Mesenchymal stem cell (in vitro differentiated cells and primary cell): ENCODE data around the gene MCIDAS.

Source experiments
- DNase-seq: peaks from one replicate; pipeline ENCODE4 v3.0.0-alpha.2; 2013
- H2AFZ ChIP-seq: one replicate; pipeline ENCODE4 v1.6.1; 2013; ENCODE audit warnings: low read depth, mild to moderate bottlenecking, control low read depth, inconsistent platforms, low read length, moderate library complexity
- H2AK5ac ChIP-seq: 2 replicates; pipeline ENCODE4 v1.6.1; 2013; ENCODE audit warnings: low read length, moderate library complexity, mild to moderate bottlenecking, inconsistent platforms; ENCODE audit not compliant: severe bottlenecking
- H2BK120ac ChIP-seq: one replicate; pipeline ENCODE4 v1.6.1; 2013; ENCODE audit warnings: low read depth, mild to moderate bottlenecking, inconsistent platforms, low read length, moderate library complexity
- H2BK12ac ChIP-seq, 2 experiments: one replicate each; pipeline ENCODE4 v1.6.1; 2013; ENCODE audit warnings: inconsistent platforms in 2 of 2, low read length in 2 of 2, mild to moderate bottlenecking in 2 of 2, moderate library complexity in 2 of 2, control low read depth in 1 of 2
- H2BK15ac ChIP-seq: one replicate; pipeline ENCODE4 v1.6.1; 2013; ENCODE audit warnings: mild to moderate bottlenecking, low read depth, inconsistent platforms; ENCODE audit not compliant: poor library complexity, severe bottlenecking
- H2BK5ac ChIP-seq: 2 replicates; pipeline ENCODE4 v1.6.1; 2013; ENCODE audit warnings: low read depth, mild to moderate bottlenecking, low read length, control low read depth, inconsistent platforms; ENCODE audit not compliant: poor library complexity, severe bottlenecking
- H3K14ac ChIP-seq, 2 experiments: one replicate each; pipeline ENCODE4 v1.6.1; 2013; ENCODE audit warnings: inconsistent platforms in 2 of 2, low read length in 2 of 2, control low read depth in 1 of 2, mild to moderate bottlenecking in 1 of 2, moderate library complexity in 1 of 2
- H3K18ac ChIP-seq, 2 experiments: one replicate each; pipeline ENCODE4 v1.6.1; 2013; ENCODE audit warnings: inconsistent platforms in 2 of 2, low read length in 2 of 2, control low read depth in 1 of 2, low read depth in 1 of 2, mild to moderate bottlenecking in 1 of 2
- H3K23ac ChIP-seq, 2 experiments: one replicate each; pipeline ENCODE4 v1.6.1; 2013; ENCODE audit warnings: inconsistent platforms in 2 of 2, low read length in 2 of 2, mild to moderate bottlenecking in 2 of 2, moderate library complexity in 2 of 2, control low read depth in 1 of 2
- H3K27ac ChIP-seq: 2 replicates; pipeline ENCODE4 v1.5.1; 2013; ENCODE audit warnings: mild to moderate bottlenecking, moderate library complexity, low read length, control low read depth, inconsistent platforms; ENCODE audit not compliant: poor library complexity, severe bottlenecking
- H3K27me3 ChIP-seq, 2 experiments: 2 replicates each; pipeline versions ENCODE4 v1.6.1 to v1.7.0; 2013; ENCODE audit warnings: low read length in 2 of 2, mild to moderate bottlenecking in 2 of 2, moderate library complexity in 2 of 2, control low read depth in 1 of 2, inconsistent platforms in 1 of 2; ENCODE audit not compliant: control insufficient read depth in 1 of 2, insufficient read depth in 1 of 2
- H3K36me3 ChIP-seq, 2 experiments: 2 replicates each; pipeline versions ENCODE4 v1.6.1 to v1.7.0; 2013; ENCODE audit warnings: low read length in 2 of 2, control low read depth in 1 of 2, inconsistent platforms in 1 of 2, low read depth in 1 of 2, mild to moderate bottlenecking in 1 of 2; ENCODE audit not compliant: insufficient read depth in 2 of 2, control insufficient read depth in 1 of 2
- H3K4ac ChIP-seq, 2 experiments: one replicate each; pipeline ENCODE4 v1.6.1; 2013; ENCODE audit warnings: inconsistent platforms in 2 of 2, low read length in 2 of 2, mild to moderate bottlenecking in 2 of 2, moderate library complexity in 2 of 2, control low read depth in 1 of 2, low read depth in 1 of 2
- H3K4me1 ChIP-seq: 2 replicates; pipeline ENCODE4 v1.6.1; 2013; ENCODE audit warnings: low read depth, low read length, control low read depth; ENCODE audit not compliant: control insufficient read depth, insufficient read depth
- H3K4me2 ChIP-seq: 2 replicates; pipeline ENCODE4 v1.6.1; 2013; ENCODE audit warnings: low read length, mild to moderate bottlenecking, inconsistent platforms; ENCODE audit not compliant: poor library complexity, severe bottlenecking
- H3K4me3 ChIP-seq, 2 experiments: 2 replicates each; pipeline versions ENCODE4 v1.5.1 to v1.7.0; 2013; ENCODE audit warnings: low read length in 2 of 2, mild to moderate bottlenecking in 2 of 2, control low read depth in 1 of 2, low read depth in 1 of 2; ENCODE audit not compliant: insufficient read depth in 1 of 2
- H3K79me1 ChIP-seq: replicated peaks from 2 replicates; pipeline ENCODE4 v1.6.1; 2013; ENCODE audit warnings: mild to moderate bottlenecking, control low read depth, low read length, inconsistent platforms; ENCODE audit not compliant: poor library complexity, severe bottlenecking
- H3K9ac ChIP-seq: 2 replicates; pipeline ENCODE4 v1.7.0; 2013; ENCODE audit warnings: mild to moderate bottlenecking, low read length, moderate library complexity
- H3K9me3 ChIP-seq: 2 replicates; pipeline ENCODE4 v1.7.0; 2013; ENCODE audit warnings: mild to moderate bottlenecking, low read length; ENCODE audit not compliant: control insufficient read depth
- H4K8ac ChIP-seq: one replicate; pipeline ENCODE4 v1.6.1; 2013; ENCODE audit warnings: inconsistent platforms, mild to moderate bottlenecking, low read length, moderate library complexity
- H4K91ac ChIP-seq: one replicate; pipeline ENCODE4 v1.6.1; 2013; ENCODE audit warnings: mild to moderate bottlenecking, low read length, inconsistent platforms
- WGBS: methylation state at CpG from one replicate; pipeline ENCODE4 v1.1.7; 2013; ENCODE audit warnings: mixed read lengths; 5-methylcytosine and 5-hydroxymethylcytosine counted together
- small RNA-seq: library from polyadenylated mRNA; stranded (forward); fragments of <200 nt; extraction: miRNeasy Mini kit (QIAGEN cat#:217004); gene quantifications from one replicate; pipeline ENCODE3, GENCODE V24; 2013; ENCODE audit warnings: low read depth

The MCIDAS gene

GRCh38 chr5:55172051-55172899 lies 54.8 kb downstream of the MCIDAS start:
- Histone ChIP-seq H3K14ac (no peak overlapping the region), H2BK5ac (no peak overlapping the region), H2AK5ac (no peak overlapping the region), H4K8ac (no peak overlapping the region), H3K4me1 (peaks cover 14% of the 10 kb centered on the region), H3K4ac (no peak overlapping the region), H3K9ac (peak overlapping the region; percentile 69), H2BK15ac (no peak overlapping the region), H3K9me3 (no peaks in the 10 kb centered on the region), H3K23ac (no peak overlapping the region), H2BK120ac (no peak overlapping the region), H3K79me1 (no peaks in the 10 kb centered on the region), H3K36me3 (peaks cover 0 to 3% of the 10 kb centered on the region in 2 experiments), H3K18ac (no peak overlapping the region), H2AFZ (no peak overlapping the region), H2BK12ac (no peak overlapping the region), H3K27ac (no peak overlapping the region), H3K27me3 (peaks cover 27 to 38% of the 10 kb centered on the region in 2 experiments), H4K91ac (no peak overlapping the region), H3K4me2 (peak overlapping the region; percentile 92), H3K4me3 (peak overlapping the region in 1 of 2 experiments; percentile 86)
- 13% methylated on average over 10 of the region's 15 CpGs for WGBS
- DNase-seq: peak; percentile 86

- WGBS: 36% methylated on average over 1 of the region's 2 CpGs
- Histone ChIP-seq H3K9ac (no peak overlapping the region), H3K18ac (no peak overlapping the region), H3K4me1 (peaks cover 11% of the 10 kb centered on the region), H3K79me1 (no peaks in the 10 kb centered on the region), H3K27ac (no peak overlapping the region), H2AK5ac (no peak overlapping the region), H2AFZ (no peak overlapping the region), H3K36me3 (peaks cover 0 to 10% of the 10 kb centered on the region in 2 experiments), H3K4me2 (no peak overlapping the region), H3K27me3 (peaks cover 20 to 30% of the 10 kb centered on the region in 2 experiments), H2BK120ac (no peak overlapping the region), H3K4me3 (no peak overlapping the region), H3K4ac (no peak overlapping the region), H2BK12ac (no peak overlapping the region), H3K9me3 (no peaks in the 10 kb centered on the region), H4K91ac (no peak overlapping the region), H3K23ac (no peak overlapping the region), H2BK15ac (no peak overlapping the region), H4K8ac (no peak overlapping the region), H2BK5ac (no peak overlapping the region), H3K14ac (no peak overlapping the region)
- no peak for DNase-seq
These were observed 55.6 kb downstream of the MCIDAS start for GRCh38 chr5:55171471-55171870.

Small RNA genes within 50 kb of the gene (small RNA-seq; reads per million reads assigned to genes)
- gene MIR449A (4.9 reads per million, percentile 53 among the genes with 10 or more reads in this experiment), gene MIR449B (1.4 reads per million), gene MIR449C (15.2 reads per million, percentile 84 among the genes with 10 or more reads in this experiment)
